ENCODE data around the gene E2F6.

DNA sequence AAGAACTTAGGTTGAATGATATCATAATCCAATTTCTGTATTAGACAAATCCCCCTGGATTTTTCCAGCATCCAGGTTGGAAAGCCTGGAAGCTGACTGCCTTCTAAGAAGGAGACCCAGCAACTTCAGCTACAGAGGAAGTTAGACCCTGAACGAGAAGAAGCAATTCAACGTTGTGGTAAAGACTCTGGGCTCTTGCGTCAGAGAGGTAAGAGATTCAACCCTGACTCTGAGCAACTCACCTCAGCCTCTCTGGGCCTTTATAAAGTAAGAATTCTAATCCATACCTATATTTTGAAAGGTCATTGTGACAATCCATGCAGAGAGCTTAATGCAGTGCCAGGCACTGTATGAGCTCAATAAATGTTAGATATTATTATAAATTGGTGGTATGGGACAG lies 9.7 kb downstream of the E2F6 start:
- TF ChIP-seq MAX (IDR thresholded peaks at IDR 0.05; ENCODE audit: insufficient read depth, insufficient read length) (no peak), POLR2AphosphoS5 (IDR thresholded peaks at IDR 0.05; ENCODE audit: insufficient read depth, low read depth, low read length) (no peak), POLR2A (IDR thresholded peaks at IDR 0.05; ENCODE audit: low read depth, low read length) (no peak), CTCF (IDR thresholded peaks at IDR 0.05; ENCODE audit: extremely low read depth in 1 of 2, insufficient read depth in 1 of 2, low read depth in 1 of 2, low read length in 2 of 2) (no peak)
